Left ventricle myocardium superior (tissue), 1 donor: Measurements from ENCODE around the gene LRRC2. TPM values are rescaled to one million over a fixed set of nuclear protein-coding genes. Genes with fewer than 3 reads are reported as not detected.
A peak's percentile ranks its signal among the peaks of the same experiment; 100 is the strongest.
"Not testable (repeated sequence)": the region's sequence is repeated elsewhere in the genome, so short reads cannot be mapped to it uniquely, and the experiment has no call there.

Experiments
- ATAC-seq: fragments of 200-7000 bp; cut with Tn5 transposase; one replicate; pipeline ENCODE4 v1.9.1; 2020; ENCODE audit warnings: mild to moderate bottlenecking, moderate library complexity
- DNase-seq: peaks from one replicate; pipeline ENCODE4 v3.0.0-alpha.2; 2020
- intact Hi-C: fragments of 100-400 bp; cut with micrococcal nuclease; formaldehyde crosslinking; loops from one replicate; pipeline ENCODE4 v1.11.0; 2022
- total RNA-seq: library from RNA; stranded (reverse); fragmentation: NEBNext Ultra II Directional; extraction: Animal tissue kit (Norgen Biotek cat#: 25700); gene quantifications from one replicate; pipeline ENCODE4 v1.2.1, GENCODE V29; 2021
- donor health status: DM: no; HTN: yes; CAD: no; lungs with severe emphysema.

The LRRC2 gene
- total RNA-seq, 1 donor from 2014 or later = 122 TPM

DNA sequence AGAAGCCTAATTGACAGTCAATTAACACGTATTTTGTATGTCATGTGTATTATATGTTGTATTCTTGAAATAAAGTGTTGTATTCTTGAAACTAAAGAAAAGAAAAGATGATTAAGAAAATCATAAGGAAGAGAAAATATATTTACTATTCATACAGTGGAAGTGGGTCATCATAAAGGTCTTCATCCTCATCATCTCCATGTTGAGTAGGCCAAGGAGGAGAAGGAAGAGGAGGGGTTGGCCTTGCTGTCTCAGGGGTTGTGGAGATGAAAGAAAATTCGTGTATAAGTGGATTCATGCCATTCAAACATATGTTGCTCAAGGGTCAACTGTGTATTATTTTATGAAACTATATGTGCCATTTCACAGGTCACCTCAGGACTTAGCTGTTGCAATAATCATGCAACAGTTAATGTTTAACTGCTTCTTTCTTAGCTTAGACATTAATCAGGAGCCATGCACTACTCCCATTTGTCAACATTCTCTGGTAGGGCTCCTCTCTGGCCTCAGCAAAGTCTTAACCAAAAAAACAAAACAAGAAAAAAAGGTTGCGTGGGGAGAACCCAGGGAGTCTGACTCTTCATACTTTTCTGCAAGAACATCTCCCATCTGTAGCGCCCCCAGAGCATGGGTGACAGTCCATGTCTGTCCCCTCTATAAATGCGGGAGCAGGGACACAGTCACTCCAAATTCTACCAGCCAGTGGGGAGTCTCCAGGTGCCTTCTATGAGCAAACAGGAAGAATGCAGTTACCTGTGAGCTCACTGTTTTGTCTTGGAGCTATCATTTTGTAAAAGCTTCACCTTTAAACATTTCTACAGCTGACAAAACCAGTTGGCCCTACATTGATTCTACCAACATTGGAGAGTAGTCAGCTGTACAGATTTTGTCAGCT lies 19.9 kb upstream of the LRRC2 start:
- ATAC-seq (no peak), DNase-seq (no peak)
- intact Hi-C loops = no loop called here

- intact Hi-C loops = no loop called here
- DNase-seq (no peak), ATAC-seq (no peak)
Measured at GRCh38 chr3:46584598-46585467, 18.7 kb upstream of the LRRC2 start.

- intact Hi-C loops = no loop called here
- ATAC-seq = no peak
- no peak for DNase-seq
Measured at GRCh38 chr3:46580675-46581074, 14.6 kb upstream of the LRRC2 start.

- no peak for DNase-seq
- no peak for ATAC-seq
- intact Hi-C loops = no loop called here
Measured at GRCh38 chr3:46579756-46580286, 13.7 kb upstream of the LRRC2 start.

GRCh38 chr3:46578973-46579755 lies 13.1 kb upstream of the LRRC2 start:
- no peak for ATAC-seq

DNA sequence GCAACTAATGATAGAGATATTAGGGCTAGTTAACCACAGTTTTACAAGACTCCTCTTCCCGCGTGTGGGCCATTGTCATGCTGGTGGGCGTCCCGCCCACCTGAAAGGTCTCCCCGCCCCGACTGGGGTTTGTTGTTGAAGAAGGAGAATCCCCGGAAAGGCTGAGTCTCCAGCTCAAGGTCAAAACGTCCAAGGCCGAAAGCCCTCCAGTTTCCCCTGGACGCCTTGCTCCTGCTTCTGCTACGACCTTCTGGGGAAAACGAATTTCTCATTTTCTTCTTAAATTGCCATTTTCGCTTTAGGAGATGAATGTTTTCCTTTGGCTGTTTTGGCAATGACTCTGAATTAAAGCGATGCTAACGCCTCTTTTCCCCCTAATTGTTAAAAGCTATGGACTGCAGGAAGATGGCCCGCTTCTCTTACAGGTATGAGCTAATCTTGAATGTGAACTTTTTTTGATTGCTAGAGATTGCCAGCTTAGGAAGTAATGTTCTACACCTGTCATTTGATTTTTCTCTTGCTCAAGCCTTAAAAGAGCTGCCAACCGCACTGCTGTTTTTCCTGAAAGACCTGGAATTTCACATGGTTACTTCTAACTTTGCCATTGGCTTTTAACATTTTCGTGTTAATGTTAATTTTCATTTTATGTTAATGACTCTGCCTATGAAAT lies 11.6 kb upstream of the LRRC2 start:
- ATAC-seq, intact Hi-C loops, DNase-seq: not testable (repeated sequence)

More at GRCh38 chr3:46578973-46579755, 13.1 kb upstream of the LRRC2 start:
- intact Hi-C loops = no loop called here
- no peak for DNase-seq

DNA sequence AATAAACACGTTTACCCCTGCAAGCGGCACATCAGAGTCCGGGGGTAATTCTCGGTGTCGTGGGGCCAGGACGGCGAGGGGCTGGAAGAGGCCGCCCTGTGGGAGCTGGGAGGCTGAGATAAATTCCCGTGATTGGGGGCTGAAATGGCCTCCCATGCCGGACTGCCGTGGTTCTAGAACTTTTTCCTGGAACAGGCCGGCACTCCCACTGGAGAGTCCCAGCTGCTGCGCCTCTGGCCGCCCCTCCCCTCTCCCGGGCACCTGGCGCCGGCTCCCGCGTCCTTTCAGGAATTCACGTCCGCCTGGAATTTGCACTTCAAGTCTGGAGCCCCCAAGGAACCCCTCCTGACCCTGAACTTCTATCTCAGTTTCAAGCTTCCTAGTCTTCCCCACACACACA lies 10.8 kb upstream of the LRRC2 start:
- intact Hi-C loops = no loop called here
- DNase-seq (no peak), ATAC-seq (peak; percentile 35)

- intact Hi-C loops = no loop called here
- no peak for ATAC-seq
Measured at GRCh38 chr3:46576386-46576785, 10.3 kb upstream of the LRRC2 start.

GRCh38 chr3:46575577-46576222 lies 9.6 kb upstream of the LRRC2 start:
- no peak for DNase-seq
- ATAC-seq = no peak
- intact Hi-C loops = no loop called here

More at GRCh38 chr3:46576386-46576785, 10.3 kb upstream of the LRRC2 start:
- no peak for DNase-seq

DNA sequence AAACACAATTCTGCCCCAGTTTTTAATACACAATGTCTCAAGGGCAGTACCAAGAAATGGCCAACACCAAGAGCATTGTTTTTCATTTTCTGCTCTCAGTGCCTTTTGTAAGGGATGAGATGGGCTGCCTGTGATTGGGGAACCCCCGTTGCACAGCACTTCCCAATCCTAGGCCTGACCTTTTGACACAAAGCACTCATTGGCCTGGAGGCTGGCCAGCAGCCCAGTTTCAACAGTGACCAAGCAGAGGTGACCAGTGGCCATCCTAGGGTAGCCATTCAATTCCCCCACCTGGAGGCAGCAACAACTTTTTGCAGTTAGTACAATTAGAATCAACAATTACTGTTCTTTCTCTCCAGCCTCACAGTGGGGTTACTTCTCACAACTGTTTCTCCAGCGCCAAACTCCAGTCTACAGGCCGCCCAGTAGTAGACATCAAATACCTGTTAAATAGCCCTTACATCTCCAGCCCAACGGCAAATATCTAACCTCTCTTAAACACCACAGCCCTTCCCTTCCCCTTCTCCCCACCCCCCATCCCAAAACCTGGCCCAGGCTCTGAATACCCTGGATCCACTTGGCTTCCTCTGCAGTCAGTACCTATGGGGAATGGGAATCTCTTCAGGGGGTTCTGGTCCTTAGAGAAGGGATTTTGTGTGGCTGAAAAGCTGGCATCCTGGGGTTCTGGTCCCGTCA lies 8.9 kb upstream of the LRRC2 start:
- no peak for ATAC-seq
- intact Hi-C loops = no loop called here
- no peak for DNase-seq

DNA sequence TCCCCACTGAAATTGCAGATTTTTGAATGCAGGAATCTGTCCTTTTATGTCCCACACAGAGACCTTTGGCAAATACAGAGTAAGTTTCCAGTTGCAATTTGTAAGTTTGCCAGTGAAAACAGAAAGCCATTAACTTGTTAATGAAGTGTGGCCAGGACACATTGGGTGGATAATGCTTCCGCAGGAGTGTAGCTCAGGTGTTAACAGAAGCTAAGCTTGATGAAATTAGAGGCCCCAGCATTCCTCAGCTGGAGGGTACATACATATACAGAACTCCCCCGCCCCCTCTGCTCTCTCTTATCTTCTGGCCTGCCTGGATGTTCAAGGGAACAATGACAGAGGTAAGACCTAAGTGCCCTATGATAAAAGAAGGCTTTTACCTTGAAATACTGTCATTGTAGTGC lies 8.1 kb upstream of the LRRC2 start:
- intact Hi-C loops = no loop called here
- ATAC-seq = peak; percentile 57

DNA sequence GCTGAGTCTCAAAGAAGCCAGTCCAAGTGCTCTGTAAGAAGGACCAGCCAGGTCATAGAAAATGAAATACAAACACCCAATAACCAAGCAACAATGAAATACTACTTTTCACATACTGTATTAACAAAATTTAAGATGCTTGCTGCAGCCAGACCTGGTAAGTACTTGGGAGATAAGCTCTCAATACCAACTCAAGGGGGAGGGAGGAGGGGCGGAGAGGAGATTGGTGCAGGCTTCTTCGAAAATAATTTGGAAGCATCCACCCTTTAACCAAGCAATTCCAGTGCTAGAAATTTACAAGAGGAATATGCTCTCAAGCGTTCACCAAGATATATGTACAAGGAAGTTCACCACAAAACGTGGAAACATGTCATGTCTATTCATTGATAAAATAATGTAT lies 7.6 kb upstream of the LRRC2 start:
- no peak for DNase-seq
- intact Hi-C loops = no loop called here
- no peak for ATAC-seq

More for the DNA sequence above, 8.1 kb upstream of the LRRC2 start:
- no peak for DNase-seq

GRCh38 chr3:46571684-46572083 lies 5.6 kb upstream of the LRRC2 start:
- ATAC-seq (no peak), DNase-seq (no peak)
- intact Hi-C loops = no loop called here

DNA sequence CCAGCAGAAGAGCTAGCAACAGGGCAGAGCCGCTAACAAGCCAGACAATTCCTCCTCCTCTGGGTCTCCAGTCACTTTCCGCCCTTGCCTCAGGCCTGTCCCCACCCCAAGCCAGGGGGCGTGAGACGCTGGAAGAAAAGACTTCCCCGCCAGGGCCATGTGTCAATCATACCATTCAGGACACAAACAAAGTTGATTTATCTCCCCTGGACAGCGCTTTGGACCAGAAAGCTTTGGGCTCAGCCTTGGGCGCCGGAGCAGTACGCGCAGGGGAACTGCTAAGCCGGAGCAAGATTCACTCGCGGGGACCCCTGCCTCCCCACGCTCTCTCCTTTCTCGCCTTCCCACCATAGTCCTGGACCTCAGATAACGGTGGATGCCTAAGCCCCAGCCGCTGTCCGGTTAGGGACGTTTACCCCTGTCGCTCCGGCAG lies 479 bp downstream of the LRRC2 start:
- intact Hi-C loops = no loop called here
- peak; percentile 51 for ATAC-seq
- peak; percentile 73 for DNase-seq

DNA sequence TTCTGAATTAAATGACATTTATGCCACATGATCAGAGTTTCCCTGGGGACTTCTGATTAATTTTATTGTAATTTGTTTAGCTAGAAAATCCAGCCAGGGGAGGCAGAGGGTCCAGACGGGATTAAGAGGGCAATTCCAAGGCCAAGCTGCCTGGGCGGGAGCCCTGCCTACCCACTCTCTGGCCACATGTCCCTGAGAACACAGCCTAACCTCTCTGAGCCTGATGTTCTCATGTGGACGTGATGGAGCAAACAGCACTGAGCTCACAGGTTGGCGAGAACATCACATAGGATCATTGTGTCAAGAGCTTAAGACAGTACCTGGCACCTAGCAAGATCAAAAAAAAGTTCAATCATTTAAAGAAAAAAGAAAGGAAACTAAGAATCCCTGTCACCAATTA lies 1.0 kb downstream of the LRRC2 start:
- DNase-seq (no peak), ATAC-seq (peak; percentile 16)
- intact Hi-C loops = no loop called here

DNA sequence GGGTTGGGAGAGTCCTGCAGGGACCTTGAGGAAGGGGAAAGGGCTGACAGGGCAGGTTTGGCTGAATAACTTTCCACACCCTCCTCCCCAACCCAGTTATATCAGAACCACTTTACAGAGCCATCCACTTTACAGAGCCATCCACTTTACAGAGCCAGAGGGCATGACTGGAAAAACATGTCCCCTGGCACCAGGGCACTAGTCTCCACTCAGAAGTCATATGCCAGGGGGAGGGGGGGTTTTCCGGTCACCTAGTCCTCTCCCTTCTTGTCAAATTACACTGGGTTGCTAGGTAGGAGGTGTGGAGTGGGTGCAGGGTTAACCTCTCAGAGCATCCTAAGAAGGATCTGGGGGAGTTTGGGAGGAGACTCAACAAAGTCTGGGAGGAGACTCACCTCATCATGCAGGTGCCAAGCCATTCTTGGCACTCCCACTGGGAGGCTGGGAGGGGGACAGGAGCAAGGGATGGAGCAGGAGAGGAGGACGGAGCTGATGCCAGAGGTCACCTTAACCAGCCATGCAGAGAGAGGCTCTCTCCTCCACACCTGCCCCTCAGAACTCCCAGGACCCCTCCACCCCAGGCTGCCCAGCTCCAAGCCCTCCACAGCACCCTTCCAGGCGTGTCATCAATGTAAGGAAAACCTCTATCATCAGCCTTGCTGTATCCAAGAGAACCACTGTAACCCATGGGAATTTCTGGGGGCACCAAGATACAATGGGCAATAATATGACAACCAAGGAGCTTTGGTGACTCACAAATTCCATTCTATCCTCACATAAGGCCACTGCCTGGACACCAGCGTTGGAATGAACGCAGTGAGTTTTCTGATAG lies 1.7 kb downstream of the LRRC2 start:
- ATAC-seq = peak; percentile 75
- intact Hi-C loops = no loop called here

GRCh38 chr3:46561951-46562350 lies 4.2 kb downstream of the LRRC2 start:
- DNase-seq = no peak
- intact Hi-C loops = no loop called here
- ATAC-seq = no peak

More for the DNA sequence above, 1.7 kb downstream of the LRRC2 start:
- peak; percentile 73 for DNase-seq
